A673 (cell line): ENCODE results near the gene ROBO4. TPM values are rescaled to one million over a fixed set of nuclear protein-coding genes. Genes with fewer than 3 reads are reported as not detected.

ENCODE experiments used
- BruUV-seq: library from RNA; stranded (reverse); fragments of 400-500 nt; replicated peaks from 2 replicates; lab custom pipeline; 2021; lab: Mats Ljungman, UMichigan
- CTCF ChIA-PET: fragments of 300-600 bp; sonication (Branson Sonifier 250); formaldehyde crosslinking; loops from one replicate; lab custom pipeline; 2022; ENCODE audit warnings: antibody characterized with exemption; lab: Charles Lee
- POLR2A ChIA-PET: fragments of 300-600 bp; sonication (Branson Sonifier 250); formaldehyde crosslinking; loops from one replicate; lab custom pipeline; 2022; ENCODE audit warnings: antibody characterized with exemption; ENCODE audit not compliant: low non-redundant PET; lab: Charles Lee
- DNase-seq: peaks from one replicate; pipeline ENCODE4 v3.0.0-alpha.2; 2015; ENCODE audit warnings: low spot score
- H3K27ac ChIP-seq: fragments of 200-600 bp; sonication (generic); 2 replicates; pipeline ENCODE4 v1.5.1; 2016; ENCODE audit warnings: mixed run types, low read depth, mild to moderate bottlenecking, mixed read lengths, antibody characterized with exemption, low read length; ENCODE audit not compliant: poor library complexity, severe bottlenecking
- H3K27me3 ChIP-seq: fragments of 200-600 bp; sonication (generic); replicated peaks from 2 replicates; pipeline ENCODE4 v1.6.1; 2017; ENCODE audit warnings: mixed run types, low read depth, mild to moderate bottlenecking, mixed read lengths, antibody characterized with exemption, low read length; ENCODE audit not compliant: insufficient read depth, poor library complexity
- H3K36me3 ChIP-seq: fragments of 200-600 bp; sonication (generic); 2 replicates; pipeline ENCODE4 v1.6.1; 2016; ENCODE audit warnings: mixed run types, mild to moderate bottlenecking, mixed read lengths, antibody characterized with exemption, low read length; ENCODE audit not compliant: insufficient read depth, poor library complexity, severe bottlenecking
- H3K4me1 ChIP-seq: fragments of 200-600 bp; sonication (generic); 2 replicates; pipeline ENCODE4 v1.6.1; 2017; ENCODE audit warnings: mixed run types, mild to moderate bottlenecking, mixed read lengths, antibody characterized with exemption, low read length; ENCODE audit not compliant: insufficient read depth, poor library complexity, severe bottlenecking
- H3K4me3 ChIP-seq: fragments of 200-600 bp; sonication (generic); 2 replicates; pipeline ENCODE4 v1.5.1; 2016; ENCODE audit warnings: low read depth, mixed run types, mild to moderate bottlenecking, mixed read lengths, low read length; ENCODE audit not compliant: poor library complexity, severe bottlenecking
- H3K9me3 ChIP-seq: fragments of 200-600 bp; sonication (generic); 2 replicates; pipeline ENCODE4 v1.6.1; 2016; ENCODE audit warnings: mixed run types, low read depth, mild to moderate bottlenecking, mixed read lengths, antibody characterized with exemption, low read length; ENCODE audit not compliant: poor library complexity, severe bottlenecking
- CTCF ChIP-seq: fragments of 300-800, 200-600 bp; sonication (generic); conservative IDR thresholded peaks from 2 replicates; pipeline ENCODE4 v1.5.1; 2017; ENCODE audit warnings: low read depth, mild to moderate bottlenecking, antibody characterized with exemption, low read length, moderate library complexity, mixed read lengths
- EZH2 ChIP-seq: fragments of 200-600 bp; sonication (generic); IDR thresholded peaks from 2 replicates; pipeline ENCODE4 v1.6.1; 2017; ENCODE audit warnings: borderline replicate concordance, low read depth, mild to moderate bottlenecking, mixed read lengths, antibody characterized with exemption, low read length; ENCODE audit not compliant: poor library complexity, severe bottlenecking
- intact Hi-C: fragments of 100-400 bp; cut with micrococcal nuclease; formaldehyde crosslinking; loops from one replicate; pipeline ENCODE4 v1.10.0; 2022; ENCODE audit not compliant: unreplicated experiment
- total RNA-seq: library from RNA; stranded (reverse); gene quantifications from 2 replicates; pipeline ENCODE4 v1.2.3, GENCODE V29; 2021

ROBO4 gene
- total RNA-seq, 1 experiment from 2014 or later = not detected

- ChIA-PET POLR2A (no interaction called here), CTCF (interaction anchor here (0.6 kb wide), 1 partner anchor 453 kb away, joined by 4 read pairs; no protein-coding TSS in a partner anchor)
- Histone ChIP-seq H3K27me3 (no peaks in the 10 kb centered on the region), H3K27ac (no peak overlapping the region), H3K4me3 (no peak overlapping the region), H3K9me3 (no peaks in the 10 kb centered on the region), H3K4me1 (no peaks in the 10 kb centered on the region), H3K36me3 (no peaks in the 10 kb centered on the region)
- intact Hi-C loops = no loop called here
- no peak for TF ChIP-seq EZH2
- TF ChIP-seq CTCF = no peak
- BruUV-seq = no TSS peak
- DNase-seq = no peak
These were observed 46.9 kb upstream of the ROBO4 start for GRCh38 chr11:124944565-124944964.

- POLR2A ChIA-PET = no interaction called here
- CTCF ChIA-PET = interaction anchor here (0.6 kb wide), 1 partner anchor 454 kb away, joined by 4 read pairs; no protein-coding TSS in a partner anchor
- no peaks in the 10 kb centered on the region for H3K36me3 ChIP-seq
- DNase-seq = no peak
- BruUV-seq = no TSS peak
- no peaks in the 10 kb centered on the region for H3K27me3 ChIP-seq
- no peak overlapping the region for H3K4me3 ChIP-seq
- no peaks in the 10 kb centered on the region for H3K4me1 ChIP-seq
- H3K27ac ChIP-seq = no peak overlapping the region
- TF ChIP-seq EZH2 (no peak), CTCF (no peak)
- intact Hi-C loops = no loop called here
- no peaks in the 10 kb centered on the region for H3K9me3 ChIP-seq
These were observed 46.1 kb upstream of the ROBO4 start for GRCh38 chr11:124943741-124944140.

GRCh38 chr11:124943254-124943616 is 45.6 kb upstream of the ROBO4 start:
- no peaks in the 10 kb centered on the region for H3K36me3 ChIP-seq
- intact Hi-C loops = no loop called here
- BruUV-seq = no TSS peak
- POLR2A ChIA-PET = no interaction called here
- CTCF ChIA-PET = no interaction called here
- H3K4me3 ChIP-seq = no peak overlapping the region
- no peaks in the 10 kb centered on the region for H3K4me1 ChIP-seq
- no peak overlapping the region for H3K27ac ChIP-seq
- TF ChIP-seq EZH2 (no peak), CTCF (no peak)
- DNase-seq = no peak
- no peaks in the 10 kb centered on the region for H3K27me3 ChIP-seq
- no peaks in the 10 kb centered on the region for H3K9me3 ChIP-seq
